GM03348 (cell line): ENCODE measurements around the gene SNRPF.

Source experiments
- DNase-seq: peaks from one replicate; pipeline ENCODE4 v3.0.0; 2012; ENCODE audit warnings: low spot score

The SNRPF gene

GRCh38 chr12:95859344-95859816, 628 bp downstream of the SNRPF start:
- DNase-seq = peak; percentile 13

- DNase-seq = no peak
Measured at GRCh38 chr12:95859947-95860850, 1.4 kb downstream of the SNRPF start.

- no peak for DNase-seq
Measured at GRCh38 chr12:95862038-95862437, 3.3 kb downstream of the SNRPF start.

GRCh38 chr12:95863337-95863736, 4.6 kb downstream of the SNRPF start:
- no peak for DNase-seq

- no peak for DNase-seq
Measured at GRCh38 chr12:95870897-95871296, 12.1 kb downstream of the SNRPF start.

- DNase-seq = no peak
Measured at GRCh38 chr12:95874452-95874851, 15.7 kb downstream of the SNRPF start.

- no peak for DNase-seq
Measured at GRCh38 chr12:95877622-95878021, 18.9 kb downstream of the SNRPF start.

GRCh38 chr12:95880895-95881294, 22.1 kb downstream of the SNRPF start:
- DNase-seq = no peak

GRCh38 chr12:95881331-95881955, 22.7 kb downstream of the SNRPF start:
- peak; percentile 27 for DNase-seq

GRCh38 chr12:95882080-95882479, 23.3 kb downstream of the SNRPF start:
- peak; percentile 5 for DNase-seq

GRCh38 chr12:95882873-95883272, 24.1 kb downstream of the SNRPF start:
- DNase-seq = no peak

- DNase-seq = no peak
Measured at GRCh38 chr12:95884998-95885397, 26.2 kb downstream of the SNRPF start.

GRCh38 chr12:95887311-95887710, 28.6 kb downstream of the SNRPF start:
- DNase-seq = no peak

GRCh38 chr12:95890958-95891357, 32.2 kb downstream of the SNRPF start:
- no peak for DNase-seq

GRCh38 chr12:95896846-95897245, 38.1 kb downstream of the SNRPF start:
- DNase-seq = no peak

GRCh38 chr12:95898081-95898480, 39.3 kb downstream of the SNRPF start:
- no peak for DNase-seq

GRCh38 chr12:95908573-95908972, 49.8 kb downstream of the SNRPF start:
- peak; percentile 25 for DNase-seq

- DNase-seq = no peak
Measured at GRCh38 chr12:95909871-95910270, 51.1 kb downstream of the SNRPF start.
